ENCODE measurements around the gene CCDC126.
"Not testable (repeated sequence)": the region's sequence is repeated elsewhere in the genome, so short reads cannot be mapped to it uniquely, and the experiment has no call there.

The CCDC126 gene, protein sequence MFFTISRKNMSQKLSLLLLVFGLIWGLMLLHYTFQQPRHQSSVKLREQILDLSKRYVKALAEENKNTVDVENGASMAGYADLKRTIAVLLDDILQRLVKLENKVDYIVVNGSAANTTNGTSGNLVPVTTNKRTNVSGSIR

DNA sequence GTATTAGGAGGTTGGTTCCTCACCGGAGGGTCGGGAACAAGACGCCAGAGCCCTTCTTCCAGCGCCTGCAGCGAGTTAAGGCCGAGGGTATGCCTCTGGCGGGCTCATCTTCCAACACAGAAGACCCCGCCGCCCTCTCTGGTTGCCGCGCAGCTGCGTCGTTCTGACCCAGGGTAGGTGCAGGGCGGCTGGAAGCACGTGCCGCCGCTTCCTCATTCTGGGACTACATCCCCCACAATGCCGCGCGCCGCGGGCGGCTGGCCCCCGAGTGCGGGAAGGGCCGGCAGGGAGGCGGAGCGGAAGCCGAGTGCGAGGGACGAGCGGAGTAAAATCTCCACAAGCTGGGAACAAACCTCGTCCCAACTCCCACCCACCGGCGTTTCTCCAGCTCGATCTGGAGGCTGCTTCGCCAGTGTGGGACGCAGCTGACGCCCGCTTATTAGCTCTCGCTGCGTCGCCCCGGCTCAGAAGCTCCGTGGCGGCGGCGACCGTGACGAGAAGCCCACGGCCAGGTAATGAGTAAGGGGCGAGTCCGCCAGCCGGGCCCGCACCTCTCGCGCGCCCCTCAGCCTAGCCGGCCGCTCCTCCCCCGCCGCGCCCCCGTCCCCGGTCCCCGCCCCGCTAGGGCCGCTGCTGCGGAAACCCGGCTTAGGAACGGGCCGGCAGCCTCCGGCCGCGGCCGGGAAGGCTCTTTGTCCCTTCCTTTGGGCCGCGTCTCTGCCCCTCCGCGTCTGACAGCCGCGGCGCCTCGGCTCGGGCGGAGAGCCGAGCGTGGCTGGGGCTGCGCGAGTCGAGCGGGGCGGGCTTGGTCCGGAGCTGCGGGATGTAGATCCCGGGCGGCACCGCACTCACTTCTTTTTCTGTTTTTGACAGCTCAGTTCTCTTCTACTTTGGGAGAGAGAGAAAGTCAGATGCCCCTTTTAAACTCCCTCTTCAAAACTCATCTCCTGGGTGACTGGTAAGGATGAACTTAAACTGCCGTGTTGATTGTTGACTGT is at the start of gene CCDC126:
TSS of gene CCDC126 (plus strand) at position 289 of the 998 bp plus-strand sequence. CDS start 13,934 bp downstream, outside the sequence.
- peak; percentile 89 for DNase-seq

DNA sequence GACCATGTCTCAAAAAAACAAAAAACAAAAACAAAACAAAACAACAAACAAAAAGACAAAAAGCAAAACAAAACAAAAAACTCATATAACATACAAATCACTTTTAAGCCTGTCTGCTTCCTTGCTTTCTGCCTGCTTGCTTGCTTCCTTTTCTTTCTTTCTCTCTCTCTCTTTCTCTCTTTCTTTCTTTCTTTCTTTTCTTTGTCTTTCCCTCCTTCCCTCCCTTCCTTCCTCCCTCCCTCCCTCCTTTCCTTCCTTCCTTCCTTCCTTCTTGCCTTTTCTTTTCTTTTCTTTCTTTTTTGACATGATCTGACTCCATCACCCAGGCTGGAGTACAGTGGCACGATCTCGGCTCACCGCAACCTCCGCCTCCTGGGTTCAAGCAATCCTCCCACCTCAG is 49.5 kb upstream of the CCDC126 start:
- no peak for DNase-seq

DNA sequence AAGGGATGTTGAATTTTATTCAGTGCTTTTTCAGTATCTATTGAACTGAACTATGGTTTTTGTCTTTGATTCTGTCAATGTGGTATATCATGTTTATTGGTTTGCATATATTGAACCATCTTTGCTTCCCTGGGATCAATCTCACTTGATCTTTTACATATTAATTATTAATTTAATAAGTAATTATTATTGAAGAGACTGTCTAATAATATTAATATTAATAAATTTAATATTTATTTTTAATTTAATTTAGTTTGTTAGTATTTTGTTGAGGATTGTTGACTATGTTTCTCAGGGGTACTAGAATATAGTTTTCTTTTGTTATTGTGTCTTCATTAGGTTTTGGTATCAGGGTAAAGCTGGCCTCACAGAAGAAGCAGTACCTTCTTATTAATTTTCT is 38.9 kb upstream of the CCDC126 start:
- DNase-seq, result no peak

DNA sequence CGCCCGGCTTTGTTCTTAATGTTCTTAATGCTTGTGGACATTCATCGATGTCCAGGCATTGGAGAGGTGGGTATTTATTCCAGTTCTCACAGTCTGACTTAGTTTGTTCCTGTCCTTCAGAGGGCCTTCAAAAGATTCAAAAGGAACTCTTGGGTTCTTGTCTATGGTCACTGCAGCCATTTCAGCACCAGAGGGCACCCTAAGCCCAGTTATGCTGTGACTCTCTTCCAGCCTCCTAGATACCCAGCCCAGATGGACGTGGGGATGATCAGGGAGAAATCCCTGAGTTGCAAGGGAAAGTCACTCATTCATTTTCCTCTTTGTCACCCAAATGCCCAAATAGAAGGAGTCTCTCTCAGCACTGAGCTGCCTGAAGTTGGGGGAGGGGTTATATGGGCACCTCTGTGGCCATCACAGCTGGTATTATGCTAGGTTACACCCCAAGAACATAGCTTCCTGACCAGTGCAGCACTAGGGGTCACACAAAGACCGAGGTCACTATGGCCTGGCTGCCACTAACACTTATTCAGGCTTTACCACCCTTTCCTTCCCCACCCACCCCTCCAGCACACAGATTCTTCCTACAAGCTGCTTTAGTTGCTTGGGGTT is 26.5 kb upstream of the CCDC126 start:
- peak; percentile 81 for DNase-seq

DNA sequence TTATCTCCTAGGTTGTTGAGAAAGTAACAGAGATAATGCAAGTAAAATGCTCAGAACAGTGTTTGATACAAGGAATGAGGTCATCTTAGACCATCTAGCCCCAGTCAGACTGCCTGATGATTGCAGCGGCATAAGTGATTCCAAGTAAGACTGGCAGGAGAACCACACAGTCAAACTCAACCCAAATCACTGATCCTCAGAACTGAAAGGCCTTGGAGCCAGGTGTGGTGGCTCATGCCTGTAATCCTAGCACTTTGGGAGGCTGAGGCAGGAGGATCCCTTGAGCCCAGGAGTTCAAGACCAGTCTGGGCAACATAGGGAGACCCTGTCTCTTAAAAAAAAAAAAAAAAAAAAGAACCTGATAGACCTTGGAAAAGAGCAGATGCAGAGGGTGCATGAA is 15.2 kb upstream of the CCDC126 start:
- not testable (repeated sequence) for DNase-seq

DNA sequence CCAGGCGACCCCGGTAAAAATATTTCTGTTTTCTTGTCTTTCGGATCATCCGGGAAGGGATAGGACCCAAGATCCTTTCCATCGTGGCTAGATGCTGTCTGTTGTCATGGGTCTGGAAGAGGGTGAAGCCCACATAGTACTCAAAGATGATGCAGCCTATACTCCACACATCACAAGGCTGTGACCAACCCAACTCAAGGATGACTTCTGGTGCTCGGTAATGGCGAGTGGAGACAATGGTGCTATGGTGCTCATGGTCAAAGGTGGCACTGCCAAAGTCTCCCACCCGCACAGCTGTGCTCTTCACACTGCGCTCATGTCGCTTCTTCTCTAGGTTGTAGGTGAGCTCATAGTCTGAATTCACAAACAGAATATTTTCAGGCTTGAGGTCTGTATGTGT is 11.9 kb upstream of the CCDC126 start:
- not testable (repeated sequence) for DNase-seq

DNA sequence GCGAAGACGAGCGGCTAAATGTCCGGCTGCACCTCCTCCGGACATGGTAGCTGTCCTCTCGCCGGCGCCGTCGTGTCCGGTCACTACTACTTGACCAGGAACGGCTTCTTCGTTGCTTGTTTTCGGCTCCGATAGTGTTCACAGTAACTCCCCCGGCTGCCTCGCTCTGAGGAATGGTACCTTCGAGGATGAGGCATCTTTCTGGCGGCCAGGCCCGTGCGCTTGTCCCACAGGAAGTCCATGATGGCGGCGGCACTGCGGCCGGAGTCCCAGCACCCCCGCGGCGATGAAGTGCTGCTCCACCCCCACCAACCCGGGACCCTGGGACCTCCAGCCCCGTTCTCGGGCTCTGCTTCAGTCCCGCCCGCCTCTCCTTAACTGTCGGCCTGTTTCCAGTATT is 11.0 kb upstream of the CCDC126 start:
- no peak for DNase-seq

DNA sequence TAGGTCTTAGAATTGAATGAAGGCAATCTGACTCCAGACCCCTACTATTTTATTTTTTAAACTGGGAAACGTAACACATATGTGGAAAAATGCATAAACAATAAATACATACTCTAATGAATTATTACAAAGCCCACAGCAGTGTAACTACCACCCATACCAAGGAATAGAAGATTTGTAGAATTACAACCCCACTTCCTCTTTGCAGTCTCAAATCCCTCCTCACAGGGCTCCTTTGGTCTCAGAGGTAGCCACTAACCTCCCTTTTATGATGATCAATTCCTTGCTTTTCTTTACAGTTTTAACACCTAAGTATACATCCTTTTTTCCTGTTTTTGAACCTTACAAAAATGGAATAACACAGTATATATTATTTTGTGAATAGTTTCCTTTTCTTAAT is 6.7 kb upstream of the CCDC126 start:
- no peak for DNase-seq

DNA sequence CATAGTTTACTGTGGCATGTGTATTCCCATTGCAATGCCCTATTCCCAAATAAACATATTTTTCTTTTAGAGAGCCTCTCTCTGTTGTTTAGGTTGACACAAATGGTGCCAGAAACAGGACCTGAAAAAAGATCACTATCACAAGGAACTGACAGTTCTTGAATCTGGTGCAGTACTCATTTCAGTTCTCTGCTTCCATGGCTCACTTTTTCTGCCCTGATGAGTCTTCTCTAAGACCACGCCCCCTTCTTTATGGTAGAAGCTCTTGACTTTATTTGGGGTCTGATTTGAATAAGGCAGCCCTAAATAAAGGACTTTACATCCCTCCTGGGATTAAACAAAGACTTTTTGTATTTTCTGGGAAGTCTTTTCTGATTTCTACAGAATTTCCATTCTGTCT is 3.5 kb upstream of the CCDC126 start:
- DNase-seq, result peak; percentile 46

DNA sequence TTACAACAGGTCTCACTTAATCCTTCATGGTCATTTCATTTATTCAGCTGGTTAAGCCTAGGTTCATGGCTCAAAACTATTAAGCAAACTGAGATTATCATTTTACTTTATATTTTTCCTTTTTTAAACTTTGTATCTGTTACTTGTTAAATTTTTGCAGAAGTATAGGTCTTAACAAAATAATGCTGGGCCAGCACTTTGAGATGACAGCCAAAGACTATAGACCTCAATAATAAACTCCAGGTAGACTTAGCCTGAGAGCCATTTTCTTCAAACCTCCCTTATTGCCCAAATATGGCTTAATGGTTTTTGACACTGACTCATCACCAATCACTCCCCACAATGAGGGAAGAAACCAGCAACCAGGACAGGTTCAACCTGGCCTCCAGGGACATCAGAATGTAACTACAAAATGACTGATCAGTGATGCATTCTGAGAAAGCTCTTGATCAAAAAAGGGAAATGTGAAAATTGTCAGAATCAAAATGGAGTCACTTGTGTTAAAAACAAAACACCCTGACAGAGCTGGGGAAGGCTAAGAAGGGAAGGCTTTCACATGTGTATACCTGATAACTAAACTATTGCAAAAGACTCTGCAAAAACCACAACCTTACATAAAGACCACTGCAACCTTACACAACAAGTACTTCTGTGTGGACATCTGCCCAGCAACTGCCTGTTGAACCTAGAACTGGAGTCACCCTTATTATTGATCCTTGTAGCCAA is 2.1 kb upstream of the CCDC126 start:
- DNase-seq, result peak; percentile 68

DNA sequence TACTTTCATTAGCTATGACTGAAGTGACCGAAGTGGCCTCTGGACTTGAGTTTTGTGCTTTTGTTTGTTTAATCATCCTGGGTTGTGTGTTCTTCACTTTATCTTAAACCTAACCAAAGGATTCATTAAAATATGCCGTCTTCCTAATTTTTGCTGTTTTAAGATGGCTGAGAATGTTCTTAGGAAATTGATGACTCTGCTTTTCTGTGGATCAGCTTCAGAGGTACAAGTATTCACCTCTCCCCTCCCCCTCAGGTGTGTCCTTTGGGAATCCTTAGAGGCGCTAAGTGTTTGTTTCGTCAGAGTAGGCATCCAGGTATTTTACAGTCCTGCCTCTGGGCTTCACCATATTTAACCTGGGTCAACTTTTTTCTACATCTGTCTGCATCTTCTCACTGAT is 1.1 kb downstream of the CCDC126 start:
- DNase-seq, result no peak

DNA sequence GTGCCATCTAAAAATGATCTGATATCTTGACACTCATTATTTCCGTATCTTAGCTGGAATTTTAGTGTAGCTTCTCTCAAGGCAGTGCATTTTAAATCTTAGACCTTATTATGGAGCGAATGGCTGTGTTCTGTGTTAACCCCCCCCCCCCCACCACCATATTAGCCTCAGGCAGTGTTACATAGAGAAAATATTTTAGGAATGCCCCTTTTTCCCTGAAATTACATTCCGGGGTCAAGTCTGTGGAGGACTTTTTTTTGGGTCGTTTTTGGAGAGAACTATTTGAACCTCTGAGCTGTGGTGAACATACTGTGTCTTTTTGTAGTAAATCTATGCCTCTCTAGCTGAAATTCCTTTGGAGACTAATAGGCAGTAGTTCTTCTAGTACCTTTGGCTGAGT is 3.1 kb downstream of the CCDC126 start:
- DNase-seq, result no peak

DNA sequence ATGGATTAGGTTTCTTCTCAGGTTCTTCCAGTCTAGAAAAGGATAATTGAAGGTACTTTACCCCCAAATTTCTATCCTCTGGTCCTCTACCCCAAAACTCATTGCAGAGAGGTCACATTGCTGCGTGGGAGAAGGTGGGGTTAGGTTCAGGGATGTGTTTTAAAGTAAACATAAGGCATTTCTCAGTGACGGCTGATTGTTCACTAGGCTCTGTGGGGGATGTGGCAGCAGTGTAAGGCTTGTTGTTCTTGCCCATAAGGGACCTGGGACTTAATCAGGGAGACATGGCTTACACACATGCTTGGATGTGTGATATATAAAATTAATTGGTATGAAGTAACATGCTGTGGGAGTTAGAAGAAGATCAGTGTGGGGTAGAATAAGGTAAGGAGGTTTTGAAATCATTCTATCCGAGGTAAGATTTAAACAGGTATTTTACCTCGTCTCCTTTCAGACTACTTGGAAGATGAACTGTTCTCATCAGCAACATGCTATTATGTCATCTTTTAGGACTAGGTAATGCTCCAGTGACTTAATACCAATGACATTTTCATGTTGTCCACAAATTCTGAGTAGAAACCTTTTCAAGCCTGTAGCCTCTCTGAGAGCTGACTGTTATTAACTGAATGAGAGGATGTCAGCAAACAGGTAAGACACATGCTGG is 6.6 kb downstream of the CCDC126 start:
- no peak for DNase-seq

DNA sequence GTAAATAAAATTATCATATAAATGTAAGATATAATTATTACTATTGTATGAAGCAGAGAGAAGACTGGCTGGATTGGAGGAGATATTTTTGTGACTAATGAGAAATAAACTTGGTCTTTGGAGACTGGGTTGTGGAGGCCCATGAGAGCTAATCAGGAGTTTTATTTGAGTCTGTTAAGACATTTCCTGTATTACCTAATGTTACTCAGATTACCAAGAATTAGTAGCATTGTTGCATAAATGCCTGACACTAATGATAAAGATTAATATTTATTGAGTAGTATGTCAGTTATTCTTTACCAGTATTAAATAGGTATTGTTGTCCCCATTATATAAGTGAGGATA is 7.1 kb downstream of the CCDC126 start:
- DNase-seq, result no peak

DNA sequence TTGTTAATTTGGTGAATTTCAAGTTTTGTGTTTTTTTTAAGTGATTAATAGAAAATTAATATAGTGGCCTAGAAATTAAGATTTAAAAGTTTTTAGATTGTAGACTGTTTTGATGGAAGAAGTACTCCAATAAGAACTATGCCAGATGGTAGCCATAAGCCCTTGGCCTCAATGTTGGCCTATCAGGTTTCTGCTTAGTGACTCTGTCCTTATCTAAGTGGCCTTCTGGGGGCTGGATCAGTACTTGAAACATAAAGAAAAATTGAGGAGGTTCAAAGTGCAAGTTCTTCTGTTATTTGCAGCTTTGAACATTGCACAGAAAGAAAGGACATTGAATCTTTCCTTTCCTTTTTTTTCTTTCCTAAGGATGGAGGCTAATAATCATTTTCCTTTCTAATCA is 9.9 kb downstream of the CCDC126 start:
- DNase-seq, result no peak

DNA sequence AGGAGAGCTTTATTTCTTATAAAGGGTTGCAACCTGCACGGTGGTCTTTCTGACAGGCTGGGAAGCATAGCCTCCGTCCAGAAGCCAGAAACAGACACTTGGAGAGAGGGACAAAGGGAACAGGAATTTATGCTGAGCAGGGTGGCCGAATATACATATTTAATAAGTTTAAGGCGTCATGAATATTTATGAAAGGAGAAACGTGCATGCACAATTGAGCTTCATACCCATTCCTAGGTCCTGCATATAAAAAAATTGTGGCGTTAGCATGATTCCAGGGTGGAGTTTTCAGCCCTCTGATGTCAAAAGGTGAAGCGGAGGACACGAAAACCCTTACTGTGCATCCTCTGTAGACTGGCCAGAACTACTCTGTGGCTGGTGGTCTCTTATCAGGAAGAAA is 10.7 kb downstream of the CCDC126 start:
- DNase-seq, result no peak

DNA sequence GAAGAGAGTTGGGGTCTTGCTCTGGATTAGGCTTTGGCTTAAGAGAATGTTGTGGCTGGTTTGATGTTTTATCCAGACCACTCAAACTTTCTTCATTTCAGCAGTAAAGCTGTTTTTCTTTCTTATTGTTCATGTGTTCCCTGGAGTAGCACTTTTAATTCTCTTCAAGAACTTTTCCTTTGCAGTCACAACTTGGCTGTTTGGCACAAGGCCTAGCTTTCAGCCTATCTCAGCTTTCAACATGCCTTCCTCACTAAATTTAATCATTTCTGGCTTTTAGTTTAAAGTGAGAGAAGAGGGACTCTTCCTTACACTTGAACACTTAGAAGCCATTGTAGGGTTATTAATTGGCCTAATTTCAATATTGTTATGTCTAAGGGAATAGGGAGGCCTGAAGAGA is 18.1 kb downstream of the CCDC126 start:
- DNase-seq, result no peak

DNA sequence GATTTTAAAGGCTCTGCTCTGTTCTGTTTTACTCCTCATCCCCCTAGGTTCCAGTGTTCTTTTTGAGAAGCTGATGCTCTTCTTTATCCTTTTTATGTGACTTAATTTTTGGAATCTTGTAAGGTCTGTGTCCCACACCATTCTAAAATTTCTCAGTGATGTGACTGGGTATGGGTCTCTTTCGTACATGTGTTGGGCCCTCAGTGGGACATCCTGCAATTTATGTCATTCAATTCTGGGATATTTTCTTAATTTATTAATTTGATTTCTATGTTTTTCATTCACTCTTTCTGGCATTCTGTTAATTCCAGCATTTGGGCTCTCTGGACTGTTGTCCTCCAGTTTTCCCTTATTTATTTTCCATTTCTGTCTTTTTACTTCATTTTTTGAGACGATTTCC is 19.4 kb downstream of the CCDC126 start:
- no peak for DNase-seq

DNA sequence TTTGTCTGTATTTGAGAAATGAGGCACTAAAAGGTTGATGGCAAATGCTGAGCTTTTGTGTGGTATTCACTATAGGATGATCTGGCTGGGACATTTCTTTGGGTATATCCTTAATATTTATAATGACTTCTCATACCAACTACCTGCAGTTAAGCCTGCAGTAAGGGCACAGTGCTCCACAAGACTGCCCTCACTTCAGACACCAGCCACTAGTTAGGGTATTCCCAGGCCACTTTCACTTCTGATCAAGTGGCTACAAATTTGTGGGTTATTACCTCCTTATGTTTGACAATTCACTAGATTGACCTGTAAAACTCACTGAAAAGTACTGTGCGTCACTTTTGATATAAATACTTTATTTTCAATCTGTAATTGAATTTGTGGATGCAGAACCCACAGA is 20.3 kb downstream of the CCDC126 start:
- DNase-seq, result no peak

DNA sequence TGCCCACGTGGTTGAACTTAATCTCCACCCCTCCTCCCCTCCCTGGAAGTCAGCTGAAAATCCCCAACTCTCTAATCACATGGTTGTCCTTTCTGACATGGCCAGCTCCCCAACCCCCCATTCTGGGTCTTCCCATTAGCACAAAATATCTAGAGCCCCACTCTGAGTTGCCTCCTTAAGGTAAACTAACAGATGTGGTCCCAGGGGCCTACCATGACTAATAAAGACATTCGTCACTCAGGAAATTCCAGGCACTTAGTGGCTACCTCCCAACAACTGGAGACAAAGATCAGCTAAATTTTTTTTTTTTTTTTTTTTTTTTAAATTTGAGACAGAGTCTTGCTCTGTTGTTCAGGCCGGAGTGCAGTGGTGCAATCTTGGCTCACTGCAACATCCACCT is 21.1 kb downstream of the CCDC126 start:
- DNase-seq, result no peak

DNA sequence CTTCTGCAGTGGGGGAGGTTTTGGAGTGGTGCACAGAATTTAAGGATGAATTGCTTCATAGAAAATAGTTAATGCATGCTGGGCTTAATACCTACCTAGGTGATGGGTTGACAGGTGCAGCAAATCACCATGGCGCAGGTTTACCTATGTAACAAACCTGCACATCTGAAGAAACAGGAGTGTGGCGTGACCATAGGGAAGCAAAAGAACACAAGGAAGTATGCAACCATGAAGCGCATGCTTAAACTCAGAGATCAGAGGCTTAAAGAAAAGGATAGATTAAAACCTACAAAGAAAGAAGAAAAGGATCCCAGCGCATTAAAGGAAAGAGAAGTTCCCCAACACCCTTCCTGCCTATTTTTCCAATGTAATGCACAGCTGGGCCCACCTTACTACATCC is 22.0 kb downstream of the CCDC126 start:
- DNase-seq, result no peak

DNA sequence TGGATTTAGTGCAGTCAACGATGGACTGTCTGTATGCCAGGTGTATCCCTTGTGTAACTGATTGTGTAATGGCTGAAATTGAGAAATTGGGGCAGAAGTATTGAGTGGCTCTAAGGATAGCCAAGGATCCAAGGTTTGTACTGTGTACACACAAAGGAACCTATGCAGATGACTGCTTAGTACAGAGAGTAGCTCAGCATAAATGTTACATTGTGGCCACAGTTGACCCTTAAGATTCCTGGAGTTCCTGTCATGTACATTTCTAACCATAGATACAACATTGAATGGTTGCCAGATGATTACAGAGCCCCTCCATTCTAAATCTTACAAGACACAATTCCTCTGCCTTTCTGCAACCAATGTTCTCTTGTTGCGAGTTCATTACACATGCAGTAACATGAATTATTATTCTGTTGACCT is 25.3 kb downstream of the CCDC126 start:
- no peak for DNase-seq

DNA sequence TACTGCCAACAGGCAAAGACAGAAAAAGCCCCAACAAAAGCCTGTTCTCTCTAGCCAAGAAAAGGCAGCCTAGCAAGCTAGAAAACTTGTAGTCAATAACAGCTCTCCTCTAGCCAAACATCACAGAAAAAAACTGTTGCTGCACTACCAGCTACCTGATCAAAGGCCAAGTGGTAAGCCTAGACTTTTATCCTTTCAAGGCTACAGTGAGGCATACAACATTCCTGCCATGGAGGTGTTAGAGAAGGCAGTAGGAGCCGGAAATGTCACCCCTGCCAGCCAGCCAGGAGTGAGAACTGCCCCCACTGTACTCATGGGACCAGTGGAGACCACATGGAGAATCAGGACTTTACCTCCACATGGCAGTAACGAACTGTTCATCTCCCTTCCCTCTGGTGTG is 31.2 kb downstream of the CCDC126 start:
- no peak for DNase-seq

Data from activated CD4-positive, alpha-beta T cell treated with anti-CD3 and anti-CD28 coated beads for 48 hours (primary cell).